Prostate gland (tissue), 2 donors: ENCODE measurements around the gene EPS8L1. TPM values are rescaled to one million over a fixed set of nuclear protein-coding genes. Genes with fewer than 3 reads are reported as not detected.

ENCODE experiments used
- DNase-seq: peaks from one replicate; pipeline ENCODE4 v3.0.0-alpha.2; 2019; ENCODE audit warnings: low spot score
- H3K27ac ChIP-seq, 2 donors: fragments of 200-600 bp; sonication (generic); 2 replicates each; pipeline ENCODE4 v1.5.1; 2017 to 2019
- H3K27me3 ChIP-seq: fragments of 200-600 bp; sonication (generic); replicated peaks from 2 replicates; pipeline ENCODE4 v1.5.1; 2019; ENCODE audit not compliant: insufficient read depth
- H3K36me3 ChIP-seq, 2 donors: fragments of 200-600 bp; sonication (generic); 1 replicate in 1 of 2; 2 replicates in 1 of 2; pipeline versions ENCODE4 v1.5.1 to v1.8.1; 2017 to 2019
- H3K4me1 ChIP-seq: fragments of 200-600 bp; sonication (generic); replicated peaks from 2 replicates; pipeline ENCODE4 v1.5.1; 2019
- H3K4me3 ChIP-seq, 2 donors: fragments of 200-600 bp; sonication (generic); 2 replicates each; pipeline ENCODE4 v1.5.1; 2017 to 2019
- H3K9me3 ChIP-seq: fragments of 200-600 bp; sonication (generic); 2 replicates; pipeline ENCODE4 v1.5.1; 2017
- POLR2A ChIP-seq: fragments of 450-650 bp; IDR thresholded peaks from one replicate; pipeline ENCODE4 v1.6.1; 2016; ENCODE audit warnings: antibody characterized with exemption, mild to moderate bottlenecking
- POLR2AphosphoS5 ChIP-seq: sonication (generic); formaldehyde crosslinking; IDR thresholded peaks from one replicate; pipeline ENCODE4 v1.6.1; 2017; ENCODE audit warnings: antibody characterized with exemption
- WGBS: methylation state at CpG from one replicate; pipeline ENCODE4 v1.1.5; 2018; 5-methylcytosine and 5-hydroxymethylcytosine counted together
- intact Hi-C: fragments of 100-400 bp; cut with DNase I; formaldehyde crosslinking; loops from one replicate; pipeline ENCODE4 v1.14.2; 2022
- total RNA-seq, 2 donors: library from RNA; depleted of rRNA; stranded (reverse); fragments of >200 nt; gene quantifications; one replicate each; pipeline ENCODE4 v1.1.0, GENCODE V29; 2016
- TF ChIP-seq, protein P1 (sequence below), 4 experiments: fragments of 200-600 bp in 2 of 4; fragments of 450-650 bp in 2 of 4; sonication (generic) in 2 of 4; IDR thresholded peaks; 1 replicate in 3 of 4; 2 replicates in 1 of 4; pipeline ENCODE4 v1.5.1; 2016 to 2019; ENCODE audit warnings: antibody characterized with exemption in 4 of 4, mild to moderate bottlenecking in 2 of 4, moderate library complexity in 2 of 4

Gene EPS8L1
- total RNA-seq, 2 donors from 2014 or later = 36.8 to 62.8 TPM

DNA sequence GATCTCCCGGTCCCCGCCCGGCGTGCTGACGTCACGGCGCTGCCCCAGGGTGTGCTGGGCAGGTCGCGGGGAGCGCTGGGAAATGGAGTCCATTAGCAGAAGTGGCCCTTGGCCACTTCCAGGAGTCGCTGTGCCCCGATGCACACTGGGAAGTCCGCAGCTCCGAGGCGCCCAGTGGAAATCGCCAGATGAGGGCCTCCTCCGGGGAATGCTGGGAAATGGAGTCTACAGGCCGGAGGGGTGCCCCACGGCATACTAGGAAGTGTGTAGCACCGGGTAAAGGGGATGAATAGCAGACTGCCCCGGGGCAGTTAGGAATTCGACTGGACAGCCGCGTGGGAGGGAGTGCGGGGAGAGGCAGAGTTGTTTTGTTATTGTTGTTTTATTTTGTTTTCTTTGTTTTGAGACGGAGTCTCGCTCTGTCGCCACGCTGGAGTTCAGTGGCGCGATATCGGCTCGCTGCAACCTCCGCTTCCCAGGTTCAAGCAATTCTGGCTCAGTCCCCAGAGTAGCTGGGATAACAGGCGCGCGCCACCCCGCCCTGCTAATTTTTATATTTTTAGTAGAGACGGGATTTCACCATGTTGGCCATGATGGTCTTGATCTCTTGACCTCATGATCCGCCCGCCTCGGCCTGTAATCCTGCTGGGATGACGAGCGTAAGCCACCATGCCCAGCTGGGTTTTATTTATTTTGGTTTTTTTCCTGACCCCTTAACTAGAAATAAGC lies 42.2 kb downstream of the EPS8L1 start:
- intact Hi-C loops = loop anchor here (5.0 to 10.0 kb wide), 3 partner anchors 289 to 537 kb away; partner anchors contain the start of genes U2AF2, UBE2S, ZNF524 and ZNF865
- Histone ChIP-seq H3K36me3 (no peaks in the 10 kb centered on the region), H3K27me3 (no peaks in the 10 kb centered on the region), H3K4me1 (peaks cover 13% of the 10 kb centered on the region), H3K27ac (peak overlapping the region; percentile 71 to 78), H3K9me3 (no peaks in the 10 kb centered on the region), H3K4me3 (peak overlapping the region; percentile 61 to 69)
- DNase-seq = peak; percentile 99
- peak; percentile 38 for TF ChIP-seq POLR2A
- TF ChIP-seq, protein P1, sequence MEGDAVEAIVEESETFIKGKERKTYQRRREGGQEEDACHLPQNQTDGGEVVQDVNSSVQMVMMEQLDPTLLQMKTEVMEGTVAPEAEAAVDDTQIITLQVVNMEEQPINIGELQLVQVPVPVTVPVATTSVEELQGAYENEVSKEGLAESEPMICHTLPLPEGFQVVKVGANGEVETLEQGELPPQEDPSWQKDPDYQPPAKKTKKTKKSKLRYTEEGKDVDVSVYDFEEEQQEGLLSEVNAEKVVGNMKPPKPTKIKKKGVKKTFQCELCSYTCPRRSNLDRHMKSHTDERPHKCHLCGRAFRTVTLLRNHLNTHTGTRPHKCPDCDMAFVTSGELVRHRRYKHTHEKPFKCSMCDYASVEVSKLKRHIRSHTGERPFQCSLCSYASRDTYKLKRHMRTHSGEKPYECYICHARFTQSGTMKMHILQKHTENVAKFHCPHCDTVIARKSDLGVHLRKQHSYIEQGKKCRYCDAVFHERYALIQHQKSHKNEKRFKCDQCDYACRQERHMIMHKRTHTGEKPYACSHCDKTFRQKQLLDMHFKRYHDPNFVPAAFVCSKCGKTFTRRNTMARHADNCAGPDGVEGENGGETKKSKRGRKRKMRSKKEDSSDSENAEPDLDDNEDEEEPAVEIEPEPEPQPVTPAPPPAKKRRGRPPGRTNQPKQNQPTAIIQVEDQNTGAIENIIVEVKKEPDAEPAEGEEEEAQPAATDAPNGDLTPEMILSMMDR (IDR thresholded peaks at IDR 0.05) = peak in 2 of 4 experiments; percentile 39 to 50
- peak; percentile 100 for TF ChIP-seq POLR2AphosphoS5
- WGBS = 1% methylated on average over 37 of the region's 44 CpGs

DNA sequence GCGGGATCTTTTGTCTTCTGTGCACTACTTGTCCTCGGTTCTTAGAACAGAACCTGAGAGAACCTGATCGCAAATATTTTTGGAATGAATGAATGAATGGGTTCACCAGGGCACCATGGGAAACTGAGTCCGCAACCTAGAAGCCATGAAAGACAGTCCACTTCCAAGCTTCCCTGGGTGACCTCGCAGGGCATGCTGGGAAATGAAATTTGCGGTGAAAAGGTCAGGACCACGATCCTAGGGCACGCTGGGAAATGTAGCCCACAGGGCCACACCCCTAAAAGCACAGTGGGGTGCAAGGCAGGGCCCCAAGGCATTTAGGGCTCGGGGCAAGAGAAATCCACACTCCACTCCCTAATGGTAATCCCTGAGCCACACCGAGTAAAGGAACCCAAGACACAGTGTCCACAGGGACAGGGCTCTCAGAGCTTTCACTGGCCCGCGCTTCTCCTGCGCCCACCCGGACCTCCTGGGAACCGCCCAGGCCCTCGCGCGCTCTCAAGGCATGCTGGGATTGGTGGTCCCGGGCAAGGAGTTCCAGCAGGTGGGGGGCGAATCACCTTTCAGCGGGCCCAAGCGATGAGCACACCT lies 42.8 kb downstream of the EPS8L1 start:
- Histone ChIP-seq H3K4me1 (peaks cover 13% of the 10 kb centered on the region), H3K27me3 (no peaks in the 10 kb centered on the region), H3K4me3 (peak overlapping the region; percentile 61 to 69), H3K36me3 (no peaks in the 10 kb centered on the region), H3K27ac (peak overlapping the region in 1 of 2 donors; percentile 78), H3K9me3 (no peaks in the 10 kb centered on the region)
- TF ChIP-seq, protein P1 (IDR thresholded peaks at IDR 0.05) = no peak
- TF ChIP-seq POLR2A (no peak), POLR2AphosphoS5 (no peak)
- no peak for DNase-seq
- WGBS = 24% methylated on average over 22 of the region's 22 CpGs
- intact Hi-C loops = loop anchor here (5.0 to 10.0 kb wide), 3 partner anchors 289 to 536 kb away; partner anchors contain the start of genes U2AF2, UBE2S, ZNF524 and ZNF865

DNA sequence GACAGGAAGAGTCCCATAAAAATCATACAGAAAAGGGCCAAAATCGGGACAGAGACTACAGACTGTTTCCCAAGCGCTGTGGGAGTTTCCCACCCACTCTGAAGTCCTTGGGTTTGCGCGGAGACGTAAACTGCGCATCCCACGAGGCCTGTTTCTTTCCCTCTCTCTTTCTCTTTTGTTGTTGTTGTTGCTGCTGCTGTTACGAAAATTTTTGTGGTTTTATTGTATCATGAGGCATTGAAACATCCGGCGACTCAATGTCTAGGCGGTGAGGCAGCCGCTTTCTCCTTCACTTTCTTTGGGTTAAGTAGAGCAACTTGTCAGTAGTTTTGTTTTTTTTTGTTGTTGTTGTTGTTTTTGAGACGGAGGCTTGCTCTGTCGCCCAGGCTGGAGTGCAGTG lies 43.4 kb downstream of the EPS8L1 start:
- intact Hi-C loops = loop anchor here (5.0 to 10.0 kb wide), 3 partner anchors 288 to 536 kb away; partner anchors contain the start of genes U2AF2, UBE2S, ZNF524 and ZNF865
- WGBS = 78% methylated on average over 14 of the region's 14 CpGs

DNA sequence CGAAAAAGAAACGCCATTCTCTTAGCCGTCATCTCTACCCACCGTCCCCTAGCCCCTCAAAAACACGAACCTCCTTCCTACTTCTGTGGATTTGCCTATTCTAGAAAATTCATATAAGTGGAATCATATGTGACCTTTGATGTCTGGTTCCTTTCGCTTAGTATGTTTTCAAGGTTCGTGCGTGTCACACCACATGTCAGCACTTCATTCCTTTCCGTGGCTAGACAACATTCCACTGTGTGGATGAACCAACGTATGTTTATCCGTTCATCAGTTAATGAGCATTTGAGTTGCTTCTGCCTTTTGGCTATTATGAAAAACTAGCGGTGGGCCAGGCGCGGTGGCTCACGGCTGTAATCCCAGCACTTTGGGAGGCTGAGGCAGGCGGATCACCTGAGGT lies 55.8 kb downstream of the EPS8L1 start:
- Histone ChIP-seq H3K9me3 (no peaks in the 10 kb centered on the region), H3K4me3 (no peak overlapping the region), H3K27ac (no peak overlapping the region), H3K36me3 (no peaks in the 10 kb centered on the region), H3K4me1 (no peaks in the 10 kb centered on the region), H3K27me3 (no peaks in the 10 kb centered on the region)
- intact Hi-C loops = no loop called here
- TF ChIP-seq, protein P1 (IDR thresholded peaks at IDR 0.05) = no peak
- no peak for TF ChIP-seq POLR2A
- TF ChIP-seq POLR2AphosphoS5 = no peak
- no peak for DNase-seq
- WGBS = 68% methylated on average over 16 of the region's 16 CpGs

More for the DNA sequence above, 43.4 kb downstream of the EPS8L1 start:
- Histone ChIP-seq H3K4me1 (peaks cover 13% of the 10 kb centered on the region), H3K4me3 (no peak overlapping the region), H3K27me3 (no peaks in the 10 kb centered on the region), H3K27ac (no peak overlapping the region), H3K36me3 (no peaks in the 10 kb centered on the region), H3K9me3 (no peaks in the 10 kb centered on the region)
- TF ChIP-seq POLR2A (no peak), POLR2AphosphoS5 (no peak)
- TF ChIP-seq, protein P1 (IDR thresholded peaks at IDR 0.05) = no peak
- no peak for DNase-seq
